Measurements from ENCODE around the gene NPLOC4. TPM values are rescaled to one million over a fixed set of nuclear protein-coding genes. Genes with fewer than 3 reads are reported as not detected.
A peak's percentile ranks its signal among the peaks of the same experiment; 100 is the strongest.

NPLOC4 gene
- total RNA-seq, 4 donors from 2014 or later, result 176 to 290 (median 263) TPM

- Histone ChIP-seq H3K36me3 (no peaks in the 10 kb centered on the region), H3K27me3 (peaks cover 0 to 19% (median 7%) of the 10 kb centered on the region in 3 donors), H3K4me1 (peaks cover 30 to 43% of the 10 kb centered on the region in 2 donors), H3K9me3 (no peaks in the 10 kb centered on the region), H3K27ac (peak overlapping the region in 3 of 4 donors; percentile 28 to 100 (median 91)), H3K4me3 (no peak overlapping the region)
- ATAC-seq (no peak), DNase-seq (no peak)
- in situ Hi-C loops (cut with MboI; ENCODE audit: low sequenced_read_pairs in 4 of 4) (no loop called here), intact Hi-C loops (cut with DNase I; ENCODE audit: low total_unique reads) (no loop called here)
- TF ChIP-seq POLR2A (IDR thresholded peaks at IDR 0.05), result no peak
- TF ChIP-seq CTCF (IDR thresholded peaks at IDR 0.05 in 4 of 5, conservative IDR thresholded peaks at IDR 0.05 in 1 of 5), result no peak
These were observed 119.4 kb downstream of the NPLOC4 start for GRCh38 chr17:81517339-81518112.

DNA sequence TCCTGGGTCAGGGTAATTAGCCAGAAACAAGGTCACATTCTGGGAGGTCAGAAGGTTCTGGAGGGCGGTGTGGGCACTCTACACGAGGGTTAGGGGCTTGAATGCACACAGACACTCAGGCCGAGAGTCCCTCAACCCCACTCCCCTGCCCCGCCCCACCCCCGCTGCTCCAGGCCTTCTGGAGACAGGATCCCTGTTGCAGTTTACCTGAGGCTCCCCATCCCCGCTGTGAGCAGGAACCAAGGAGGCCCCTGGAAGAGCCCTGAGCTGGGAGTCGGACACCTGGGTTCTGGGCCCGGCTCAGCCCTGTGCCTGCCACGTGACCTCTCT is 119.9 kb downstream of the NPLOC4 start:
- H3K9me3 ChIP-seq, result no peaks in the 10 kb centered on the region
- intact Hi-C loops (cut with DNase I; ENCODE audit: low total_unique reads) (no loop called here), in situ Hi-C loops (cut with MboI; ENCODE audit: low sequenced_read_pairs in 4 of 4) (no loop called here)
- peaks cover 30 to 43% of the 10 kb centered on the region in 2 donors for H3K4me1 ChIP-seq
- DNase-seq, result no peak
- no peak for ATAC-seq
- H3K27ac ChIP-seq, result peak overlapping the region in 3 of 4 donors; percentile 91 to 100 (median 98)
- H3K4me3 ChIP-seq, result no peak overlapping the region
- TF ChIP-seq POLR2A (IDR thresholded peaks at IDR 0.05) (no peak), CTCF (IDR thresholded peaks at IDR 0.05 in 4 of 5, conservative IDR thresholded peaks at IDR 0.05 in 1 of 5) (no peak)
- H3K36me3 ChIP-seq, result peaks cover 0 to 2% of the 10 kb centered on the region in 2 donors
- peaks cover 0 to 17% (median 7%) of the 10 kb centered on the region in 3 donors for H3K27me3 ChIP-seq

GRCh38 chr17:81516439-81516838 is 120.5 kb downstream of the NPLOC4 start:
- Histone ChIP-seq H3K9me3 (no peaks in the 10 kb centered on the region), H3K27me3 (peaks cover 0 to 17% (median 7%) of the 10 kb centered on the region in 3 donors), H3K36me3 (peaks cover 0 to 7% of the 10 kb centered on the region in 2 donors), H3K4me3 (peak overlapping the region in 2 of 4 donors; percentile 81 to 95), H3K4me1 (peaks cover 30 to 43% of the 10 kb centered on the region in 2 donors), H3K27ac (peak overlapping the region; percentile 91 to 100 (median 99))
- in situ Hi-C loops (cut with MboI; ENCODE audit: low sequenced_read_pairs in 4 of 4) (no loop called here), intact Hi-C loops (cut with DNase I; ENCODE audit: low total_unique reads) (no loop called here)
- TF ChIP-seq POLR2A (IDR thresholded peaks at IDR 0.05) (no peak), CTCF (IDR thresholded peaks at IDR 0.05 in 4 of 5, conservative IDR thresholded peaks at IDR 0.05 in 1 of 5) (no peak)
- DNase-seq (no peak), ATAC-seq (no peak)

GRCh38 chr17:81515530-81516041 is 121.3 kb downstream of the NPLOC4 start:
- H3K4me1 ChIP-seq, result peaks cover 25 to 44% of the 10 kb centered on the region in 2 donors
- in situ Hi-C loops (cut with MboI; ENCODE audit: low sequenced_read_pairs in 4 of 4), result no loop called here

More at GRCh38 chr17:81515530-81516041, 121.3 kb downstream of the NPLOC4 start:
- DNase-seq (no peak), ATAC-seq (no peak)
- Histone ChIP-seq H3K27me3 (peaks cover 0 to 17% (median 7%) of the 10 kb centered on the region in 3 donors), H3K9me3 (no peaks in the 10 kb centered on the region), H3K36me3 (peaks cover 0 to 16% of the 10 kb centered on the region in 2 donors), H3K27ac (peak overlapping the region; percentile 91 to 100 (median 99)), H3K4me3 (peak overlapping the region; percentile 76 to 95 (median 86))
- intact Hi-C loops (cut with DNase I; ENCODE audit: low total_unique reads), result no loop called here
- no peak for TF ChIP-seq CTCF (IDR thresholded peaks at IDR 0.05 in 4 of 5, conservative IDR thresholded peaks at IDR 0.05 in 1 of 5)
- TF ChIP-seq POLR2A (IDR thresholded peaks at IDR 0.05), result no peak

Data from gastrocnemius medialis (tissue), 4 donors.